IMR-90 (cell line): Measurements from ENCODE around the gene DNAAF6. TPM values are rescaled to one million over a fixed set of nuclear protein-coding genes. Genes with fewer than 3 reads are reported as not detected.

Experiments used
- ATAC-seq: fragments of 200-7000 bp; cut with Tn5 transposase; 2 replicates; pipeline ENCODE4 v1.9.1; 2020; ENCODE audit warnings: low read depth, mild to moderate bottlenecking, moderate library complexity
- BruUV-seq: library from RNA; stranded (reverse); fragments of 400-500 nt; replicated peaks from 2 replicates; lab custom pipeline; 2021; lab: Mats Ljungman, UMichigan
- CTCF ChIA-PET: fragments of 300-600 bp; formaldehyde crosslinking; extraction: SDS; loops from one replicate; lab custom pipeline; 2021; ENCODE audit warnings: antibody characterized with exemption; lab: Yijun Ruan, JAX
- POLR2A ChIA-PET: fragments of 300-600 bp; sonication (Branson Sonifier 250); formaldehyde crosslinking; loops from one replicate; lab custom pipeline; 2022; ENCODE audit warnings: antibody characterized with exemption; ENCODE audit not compliant: unreplicated experiment; lab: Charles Lee
- DNase-seq: peaks from one replicate; pipeline ENCODE4 v3.0.0; 2013
- H2AFZ ChIP-seq: replicated peaks from 2 replicates; pipeline ENCODE3; 2013; ENCODE audit warnings: low read length, mild to moderate bottlenecking; ENCODE audit not compliant: poor library complexity
- H2AK5ac ChIP-seq: 2 replicates; pipeline ENCODE4 v1.6.1; 2013; ENCODE audit warnings: low read depth, low read length, inconsistent platforms
- H2AK9ac ChIP-seq: replicated peaks from 2 replicates; pipeline ENCODE3; 2013; ENCODE audit warnings: mild to moderate bottlenecking, low read depth, low read length, moderate library complexity; ENCODE audit not compliant: poor library complexity
- H2BK120ac ChIP-seq: 2 replicates; pipeline ENCODE4 v1.6.1; 2013; ENCODE audit warnings: low read depth, low read length, inconsistent platforms
- H2BK15ac ChIP-seq: 3 replicates; pipeline ENCODE4 v1.6.1; 2013; ENCODE audit warnings: low read depth, low read length, inconsistent platforms
- H2BK20ac ChIP-seq: 2 replicates; pipeline ENCODE4 v1.6.1; 2013; ENCODE audit warnings: low read depth, mild to moderate bottlenecking, inconsistent platforms, low read length, moderate library complexity
- H2BK5ac ChIP-seq: 2 replicates; pipeline ENCODE4 v1.6.1; 2013; ENCODE audit warnings: mild to moderate bottlenecking, low read depth, low read length, inconsistent platforms; ENCODE audit not compliant: poor library complexity, severe bottlenecking
- H3K14ac ChIP-seq: replicated peaks from 2 replicates; pipeline ENCODE4 v1.6.1; 2013; ENCODE audit warnings: low read depth, low read length, inconsistent platforms
- H3K18ac ChIP-seq: 2 replicates; pipeline ENCODE4 v1.6.1; 2013; ENCODE audit warnings: low read depth, low read length, control low read depth
- H3K23ac ChIP-seq: 2 replicates; pipeline ENCODE4 v1.6.1; 2013; ENCODE audit warnings: low read depth, low read length, inconsistent platforms
- H3K27ac ChIP-seq: 2 replicates; pipeline ENCODE4 v1.5.1; 2013; ENCODE audit warnings: mild to moderate bottlenecking, control low read depth, low read length; ENCODE audit not compliant: insufficient read depth
- H3K27me3 ChIP-seq: 2 replicates; pipeline ENCODE4 v1.6.1; 2013; ENCODE audit warnings: low read length; ENCODE audit not compliant: control insufficient read depth, insufficient read depth
- H3K36me3 ChIP-seq: 2 replicates; pipeline ENCODE4 v1.6.1; 2013; ENCODE audit warnings: low read length, mixed read lengths; ENCODE audit not compliant: control insufficient read depth, insufficient read depth
- H3K4ac ChIP-seq: 2 replicates; pipeline ENCODE4 v1.6.1; 2013; ENCODE audit warnings: low read depth, low read length, inconsistent platforms
- H3K4me1 ChIP-seq: 2 replicates; pipeline ENCODE4 v1.6.1; 2013; ENCODE audit warnings: low read length, mixed read lengths; ENCODE audit not compliant: control insufficient read depth, insufficient read depth
- H3K4me2 ChIP-seq: 2 replicates; pipeline ENCODE4 v1.6.1; 2013; ENCODE audit warnings: low read depth, mild to moderate bottlenecking, control low read depth, low read length, moderate library complexity
- H3K4me3 ChIP-seq: 2 replicates; pipeline ENCODE4 v1.5.1; 2013; ENCODE audit warnings: low read depth, mild to moderate bottlenecking, control low read depth, low read length, moderate library complexity; ENCODE audit not compliant: insufficient read depth
- H3K56ac ChIP-seq: 2 replicates; pipeline ENCODE4 v1.6.1; 2013; ENCODE audit warnings: low read length, inconsistent platforms; ENCODE audit not compliant: insufficient read depth; ENCODE audit errors: extremely low read depth
- H3K79me1 ChIP-seq, 2 experiments: 2 replicates each; pipeline ENCODE4 v1.6.1; 2013; ENCODE audit warnings: low read length in 2 of 2, inconsistent platforms in 1 of 2, low read depth in 1 of 2
- H3K9ac ChIP-seq: 2 replicates; pipeline ENCODE4 v1.6.1; 2013; ENCODE audit warnings: low read depth, low read length, control low read depth
- H3K9me1 ChIP-seq: 2 replicates; pipeline ENCODE4 v1.6.1; 2013; ENCODE audit warnings: low read length, inconsistent platforms; ENCODE audit not compliant: insufficient read depth
- H3K9me3 ChIP-seq: 2 replicates; pipeline ENCODE4 v1.6.1; 2013; ENCODE audit warnings: low read length; ENCODE audit not compliant: control insufficient read depth, insufficient read depth
- H4K20me1 ChIP-seq: 2 replicates; pipeline ENCODE4 v1.6.1; 2013; ENCODE audit warnings: low read length, inconsistent platforms; ENCODE audit not compliant: insufficient read depth
- H4K5ac ChIP-seq: 2 replicates; pipeline ENCODE4 v1.6.1; 2013; ENCODE audit warnings: mild to moderate bottlenecking, low read depth, low read length, control low read depth
- H4K8ac ChIP-seq, 2 experiments: 2 replicates each; pipeline ENCODE4 v1.6.1; 2013; ENCODE audit warnings: low read depth in 2 of 2, low read length in 2 of 2, control low read depth in 1 of 2, inconsistent platforms in 1 of 2
- H4K91ac ChIP-seq: 2 replicates; pipeline ENCODE4 v1.6.1; 2013; ENCODE audit warnings: low read depth, low read length, inconsistent platforms; ENCODE audit not compliant: insufficient read depth
- CEBPB ChIP-seq: IDR thresholded peaks from 2 replicates; pipeline ENCODE4 v1.6.1; 2012; ENCODE audit warnings: low read depth, low read length, improper control_type of control experiment
- CTCF ChIP-seq: conservative IDR thresholded peaks from 2 replicates; pipeline ENCODE4 v1.5.1; 2012; ENCODE audit warnings: mild to moderate bottlenecking, low read depth, low read length, improper control_type of control experiment
- FOS ChIP-seq: fragments of 150-350 bp; IDR thresholded peaks from 2 replicates; pipeline ENCODE4 v1.6.1; 2016; ENCODE audit warnings: low read depth, low read length
- MAFK ChIP-seq: IDR thresholded peaks from 2 replicates; pipeline ENCODE4 v1.6.1; 2012; ENCODE audit warnings: low read depth, low read length, improper control_type of control experiment
- NFE2L2 ChIP-seq: fragments of 150-350 bp; IDR thresholded peaks from 2 replicates; pipeline ENCODE4 v1.6.1; 2016; ENCODE audit warnings: low read depth, mild to moderate bottlenecking, low read length
- RAD21 ChIP-seq: IDR thresholded peaks from 2 replicates; pipeline ENCODE4 v1.6.1; 2012; ENCODE audit warnings: low read length, improper control_type of control experiment
- RCOR1 ChIP-seq: IDR thresholded peaks from 2 replicates; pipeline ENCODE4 v1.6.1; 2012; ENCODE audit warnings: mild to moderate bottlenecking, low read length, improper control_type of control experiment; ENCODE audit not compliant: insufficient replicate concordance
- RFX5 ChIP-seq: IDR thresholded peaks from 2 replicates; pipeline ENCODE4 v1.8.0; 2012; ENCODE audit warnings: low read depth, mild to moderate bottlenecking, low read length, moderate library complexity
- WGBS, 2 experiments: methylation state at CpG; one replicate each; pipeline versions ENCODE4 v1.1.5 to v1.1.7; 2013; ENCODE audit warnings: missing lambda C conversion rate in 2 of 2; ENCODE audit not compliant: insufficient read length in 1 of 2; ENCODE audit errors: extremely low coverage in 2 of 2; 5-methylcytosine and 5-hydroxymethylcytosine counted together
- dilution Hi-C: fragments of 300-500 bp; cut with HindIII; formaldehyde crosslinking; loops from one replicate; pipeline ENCODE4 v1.14.3; 2018; ENCODE audit warnings: low sequenced_read_pairs; ENCODE audit not compliant: unreplicated experiment
- in situ Hi-C: fragments of 300-500 bp; cut with MboI; formaldehyde crosslinking; loops from 3 replicates; pipeline ENCODE4 v1.14.3; 2019; ENCODE audit warnings: low sequenced_read_pairs, inconsistent platforms, mixed read lengths
- intact Hi-C: fragments of 100-400 bp; cut with micrococcal nuclease; formaldehyde crosslinking; loops from 2 replicates; pipeline ENCODE4 v1.10.0; 2022
- polyA plus RNA-seq, 3 experiments: library from polyadenylated mRNA; depleted of rRNA; stranded (reverse); fragments of >200 nt; gene quantifications; 2 replicates each; pipeline ENCODE4 v1.2.3, GENCODE V29; 2012; ENCODE audit warnings: low replicate concordance in 1 of 3
- total RNA-seq: library from RNA; depleted of rRNA; stranded (reverse); fragments of >200 nt; gene quantifications from 2 replicates; pipeline ENCODE4 v1.2.3, GENCODE V29; 2012

Gene DNAAF6
- total and polyA plus RNA-seq, 2 of the 4 experiments (the other 2 are of a cell fraction) = not detected

GRCh38 chrX:107227780-107228485 is 21.5 kb downstream of the DNAAF6 start:
- no peak overlapping the region for H2BK120ac ChIP-seq
- no peak overlapping the region for H2AFZ ChIP-seq
- H4K8ac ChIP-seq = no peak overlapping the region
- no peak overlapping the region for H3K56ac ChIP-seq
- no peak for TF ChIP-seq FOS
- no peak for TF ChIP-seq CTCF
- TF ChIP-seq NFE2L2 = no peak
- no peak for TF ChIP-seq MAFK
- TF ChIP-seq RFX5 = no peak
- no peak for TF ChIP-seq RCOR1
- TF ChIP-seq CEBPB = no peak
- no peak for TF ChIP-seq RAD21
- POLR2A ChIA-PET = no interaction called here
- intact Hi-C loops (no loop called here), dilution Hi-C loops (no loop called here), in situ Hi-C loops (no loop called here)
- CTCF ChIA-PET = no interaction called here
- no peak overlapping the region for H3K4me2 ChIP-seq
- no peak overlapping the region for H3K18ac ChIP-seq
- H2AK9ac ChIP-seq = no peak overlapping the region
- no peaks in the 10 kb centered on the region for H3K4me1 ChIP-seq
- no peak overlapping the region for H3K9ac ChIP-seq
- no peaks in the 10 kb centered on the region for H4K20me1 ChIP-seq
- no peak overlapping the region for H2AK5ac ChIP-seq
- BruUV-seq = no TSS peak
- no peaks in the 10 kb centered on the region for H3K9me1 ChIP-seq
- H2BK15ac ChIP-seq = no peak overlapping the region
- no peak overlapping the region for H3K23ac ChIP-seq
- H4K5ac ChIP-seq = no peak overlapping the region
- H3K14ac ChIP-seq = no peak overlapping the region
- no peak overlapping the region for H3K4ac ChIP-seq
- no peak overlapping the region for H2BK20ac ChIP-seq
- H4K91ac ChIP-seq = no peak overlapping the region
- H3K27me3 ChIP-seq = no peaks in the 10 kb centered on the region; the same call in none of the 2 replicates
- H3K36me3 ChIP-seq = no peaks in the 10 kb centered on the region
- no peaks in the 10 kb centered on the region for H3K9me3 ChIP-seq
- DNase-seq (no peak), ATAC-seq (no peak)
- no peak overlapping the region for H2BK5ac ChIP-seq
- no peak overlapping the region for H3K27ac ChIP-seq
- H3K4me3 ChIP-seq = no peak overlapping the region
- WGBS, 2 experiments = no CpG with 5 or more reads among the region's 2 CpGs
- no peaks in the 10 kb centered on the region for H3K79me1 ChIP-seq
